Measurements from ENCODE around the gene MPND. TPM values are rescaled to one million over a fixed set of nuclear protein-coding genes. Genes with fewer than 3 reads are reported as not detected.

The MPND gene
- total RNA-seq, 1 experiment from 2014 or later, result 24.3 TPM

- H3K9me2 ChIP-seq (ENCODE audit: insufficient read depth), result no peaks in the 10 kb centered on the region
- no peak overlapping the region for H3K4me3 ChIP-seq (replicated peaks in 1 of 2; ENCODE audit: low read depth in 1 of 2, low read length in 2 of 2)
- RAD21 ChIA-PET (ENCODE audit: low non-redundant PET in 1 of 2, low total read pairs in 2 of 2, uncharacterized antibody in 2 of 2, unreplicated experiment in 2 of 2), result interaction anchor here in 1 of 2 experiments (0.6 kb wide), 1 partner anchor 127 kb away, joined by 3 read pairs; no protein-coding TSS in a partner anchor
- CTCF ChIA-PET, result interaction anchor here (0.9 to 1.4 kb wide), 2 partner anchors 33 to 103 kb away, joined by 3 read pairs; partner anchors contain the start of gene CHAF1A
- H2AFZ ChIP-seq (ENCODE audit: low read depth, low read length, poor library complexity, severe bottlenecking), result no peak overlapping the region
- peak; percentile 54 for TF ChIP-seq RAD21 (IDR thresholded peaks at IDR 0.05; ENCODE audit: low read depth)
- no peak for TF ChIP-seq EZH2phosphoT487 (IDR thresholded peaks at IDR 0.05; ENCODE audit: borderline replicate concordance)
- TF ChIP-seq CTCF (IDR thresholded peaks at IDR 0.05 in 2 of 3, conservative IDR thresholded peaks at IDR 0.05 in 1 of 3; ENCODE audit: borderline replicate concordance in 1 of 3, insufficient read depth in 1 of 3, low read depth in 2 of 3, low read length in 2 of 3), result peak; percentile 19 to 47 (median 29); a peak in 3 of 6 replicates
- peaks cover 16 to 42% of the 10 kb centered on the region in 2 experiments for H3K4me1 ChIP-seq (ENCODE audit: control insufficient read depth in 1 of 2, insufficient read depth in 2 of 2, low read length in 2 of 2)
- no TSS peak for BruUV-seq (replicated peaks)
- no peaks in the 10 kb centered on the region for H4K20me1 ChIP-seq (ENCODE audit: insufficient read depth)
- DNase-seq (ENCODE audit: low read depth, low spot score) (no peak), ATAC-seq (peak; percentile 41)
- H3K36me3 ChIP-seq (ENCODE audit: control insufficient read depth in 1 of 2, insufficient read depth in 2 of 2, low read length in 2 of 2), result no peaks in the 10 kb centered on the region
- POLR2A ChIA-PET, result interaction anchor here (0.8 kb wide), 1 partner anchor 10 kb away, joined by 3 read pairs; no protein-coding TSS in a partner anchor
- intact Hi-C loops (cut with micrococcal nuclease), result no loop called here
- H3K27me3 ChIP-seq (ENCODE audit: insufficient read depth, low read length), result no peaks in the 10 kb centered on the region
- H3K9ac ChIP-seq (ENCODE audit: low read length), result 0 out of 2 replicates have a peak overlapping the region, but pooled peaks have one; percentile 5
- peak overlapping the region; percentile 3; the same call in 1 of the 2 replicates for H3K27ac ChIP-seq (ENCODE audit: low read depth, low read length)
- H3K4me2 ChIP-seq (ENCODE audit: low read length), result no peak overlapping the region
- no peaks in the 10 kb centered on the region for H3K9me3 ChIP-seq (ENCODE audit: control insufficient read depth in 1 of 2, insufficient read depth in 1 of 2, low read depth in 1 of 2, low read length in 2 of 2)
- H3K79me2 ChIP-seq (ENCODE audit: insufficient read depth, low read length), result peaks cover 76% of the 10 kb centered on the region
Measured at GRCh38 chr19:4369888-4370260, 26.5 kb downstream of the MPND start.

GRCh38 chr19:4370418-4371041 lies 27.2 kb downstream of the MPND start:
- POLR2A ChIA-PET, result interaction anchor here (0.8 kb wide), 1 partner anchor 10 kb away, joined by 3 read pairs; no protein-coding TSS in a partner anchor
- no TSS peak for BruUV-seq (replicated peaks)
- DNase-seq (ENCODE audit: low read depth, low spot score) (no peak), ATAC-seq (no peak)
- Histone ChIP-seq H3K4me1 (ENCODE audit: control insufficient read depth in 1 of 2, insufficient read depth in 2 of 2, low read length in 2 of 2) (peaks cover 22 to 48% of the 10 kb centered on the region in 2 experiments), H3K9me2 (ENCODE audit: insufficient read depth) (no peaks in the 10 kb centered on the region), H2AFZ (ENCODE audit: low read depth, low read length, poor library complexity, severe bottlenecking) (no peak overlapping the region), H3K9me3 (ENCODE audit: control insufficient read depth in 1 of 2, insufficient read depth in 1 of 2, low read depth in 1 of 2, low read length in 2 of 2) (no peaks in the 10 kb centered on the region), H3K9ac (ENCODE audit: low read length) (no peak overlapping the region), H3K36me3 (ENCODE audit: control insufficient read depth in 1 of 2, insufficient read depth in 2 of 2, low read length in 2 of 2) (no peaks in the 10 kb centered on the region), H3K27me3 (ENCODE audit: insufficient read depth, low read length) (no peaks in the 10 kb centered on the region), H3K4me2 (ENCODE audit: low read length) (no peak overlapping the region), H3K27ac (ENCODE audit: low read depth, low read length) (peak overlapping the region; percentile 4; the same call in 1 of the 2 replicates), H3K79me2 (ENCODE audit: insufficient read depth, low read length) (peaks cover 82% of the 10 kb centered on the region), H3K4me3 (replicated peaks in 1 of 2; ENCODE audit: low read depth in 1 of 2, low read length in 2 of 2) (no peak overlapping the region), H4K20me1 (ENCODE audit: insufficient read depth) (no peaks in the 10 kb centered on the region)
- intact Hi-C loops (cut with micrococcal nuclease), result no loop called here
- CTCF ChIA-PET, result interaction anchor here (0.9 to 1.4 kb wide), 2 partner anchors 32 to 104 kb away, joined by 3 read pairs; partner anchors contain the start of gene CHAF1A
- RAD21 ChIA-PET (ENCODE audit: low non-redundant PET in 1 of 2, low total read pairs in 2 of 2, uncharacterized antibody in 2 of 2, unreplicated experiment in 2 of 2), result interaction anchor here in 1 of 2 experiments (0.6 kb wide), 1 partner anchor 127 kb away, joined by 3 read pairs; no protein-coding TSS in a partner anchor
- TF ChIP-seq CTCF (IDR thresholded peaks at IDR 0.05 in 2 of 3, conservative IDR thresholded peaks at IDR 0.05 in 1 of 3; ENCODE audit: borderline replicate concordance in 1 of 3, insufficient read depth in 1 of 3, low read depth in 2 of 3, low read length in 2 of 3) (no peak), FOSL1 (IDR thresholded peaks at IDR 0.05; ENCODE audit: low read depth) (no peak), MAX (IDR thresholded peaks at IDR 0.05) (no peak), EGR1 (IDR thresholded peaks at IDR 0.05; ENCODE audit: low read depth) (no peak), CBX3 (IDR thresholded peaks at IDR 0.05; ENCODE audit: low read depth) (no peak), POLR2AphosphoS5 (IDR thresholded peaks at IDR 0.05; ENCODE audit: low read depth, low read length) (no peak), ELF1 (IDR thresholded peaks at IDR 0.05; ENCODE audit: borderline replicate concordance, low read depth) (no peak), SP1 (IDR thresholded peaks at IDR 0.05; ENCODE audit: low read depth) (no peak)
